OCI-LY1 (cell line): Measurements from ENCODE around the gene MELTF.
A peak's percentile ranks its signal among the peaks of the same experiment; 100 is the strongest.

Experiments
- H2AFZ ChIP-seq: fragments of 200-600 bp; sonication (generic), shearing (Covaris generic); 2 replicates; pipeline ENCODE4 v1.6.0; 2014; ENCODE audit warnings: antibody characterized with exemption, mild to moderate bottlenecking, low read length
- H3F3A ChIP-seq: fragments of 200-600 bp; sonication (generic), shearing (Covaris generic); 2 replicates; pipeline ENCODE4 v1.6.0; 2014; ENCODE audit warnings: mild to moderate bottlenecking, antibody characterized with exemption, low read length, moderate library complexity; ENCODE audit not compliant: insufficient read depth
- H3K27ac ChIP-seq: fragments of 200-600 bp; sonication (generic); 2 replicates; pipeline ENCODE4 v1.5.1; 2014; ENCODE audit warnings: low read length, mixed run types, mild to moderate bottlenecking, low read depth; ENCODE audit not compliant: poor library complexity, severe bottlenecking
- H3K27me3 ChIP-seq: fragments of 200-600 bp; sonication (generic); 2 replicates; pipeline ENCODE4 v1.6.0; 2014; ENCODE audit warnings: antibody characterized with exemption, mild to moderate bottlenecking, low read length, moderate library complexity; ENCODE audit not compliant: insufficient read depth
- H3K36me3 ChIP-seq: fragments of 200-600 bp; sonication (generic); 2 replicates; pipeline ENCODE4 v1.6.1; 2014; ENCODE audit warnings: mild to moderate bottlenecking, antibody characterized with exemption, low read length, moderate library complexity, mixed read lengths; ENCODE audit not compliant: insufficient read depth
- H3K4me1 ChIP-seq: fragments of 200-600 bp; sonication (generic); 2 replicates; pipeline ENCODE4 v1.5.1; 2014; ENCODE audit warnings: mild to moderate bottlenecking, low read length, moderate library complexity; ENCODE audit not compliant: insufficient read depth, severe bottlenecking
- H3K4me2 ChIP-seq: fragments of 200-600 bp; sonication (generic), shearing (Covaris generic); 2 replicates; pipeline ENCODE4 v1.6.1; 2014; ENCODE audit warnings: low read length
- H3K4me3 ChIP-seq: fragments of 200-600 bp; sonication (generic); 2 replicates; pipeline ENCODE4 v1.5.1; 2014; ENCODE audit warnings: low read length, low read depth, mild to moderate bottlenecking, mixed read lengths; ENCODE audit not compliant: poor library complexity, severe bottlenecking
- H3K79me2 ChIP-seq: fragments of 200-600 bp; shearing (Covaris generic); 2 replicates; pipeline ENCODE4 v1.6.1; 2016; ENCODE audit warnings: mixed run types, low read length, mixed read lengths; ENCODE audit not compliant: insufficient read depth
- H3K9ac ChIP-seq: fragments of 200-600 bp; sonication (generic), shearing (Covaris generic); 2 replicates; pipeline ENCODE4 v1.6.1; 2014; ENCODE audit warnings: mild to moderate bottlenecking, low read length, mixed read lengths
- H3K9me2 ChIP-seq: fragments of 200-600 bp; sonication (generic), shearing (Covaris generic); 2 replicates; pipeline ENCODE4 v1.6.1; 2014; ENCODE audit warnings: low read depth, mild to moderate bottlenecking, low read length, mixed read lengths
- H3K9me3 ChIP-seq: fragments of 200-600 bp; shearing (Covaris generic); 2 replicates; pipeline ENCODE4 v1.6.1; 2014; ENCODE audit warnings: low read length, mixed read lengths
- H4K20me1 ChIP-seq: fragments of 200-600 bp; sonication (generic), shearing (Covaris generic); 2 replicates; pipeline ENCODE4 v1.6.0; 2016; ENCODE audit warnings: mild to moderate bottlenecking, low read length; ENCODE audit not compliant: insufficient read depth
- CTCF ChIP-seq: fragments of 200-600 bp; sonication (generic), shearing (Covaris generic); IDR thresholded peaks from 2 replicates; pipeline ENCODE4 v1.5.1; 2017; ENCODE audit warnings: mild to moderate bottlenecking, antibody characterized with exemption, low read length, moderate library complexity, mixed read lengths
- EZH2 ChIP-seq: fragments of 200-600 bp; sonication (generic), shearing (Covaris generic); IDR thresholded peaks from 2 replicates; pipeline ENCODE4 v1.8.0; 2017; ENCODE audit warnings: borderline replicate concordance, mixed run types, mild to moderate bottlenecking, antibody characterized with exemption, low read length, moderate library complexity, mixed read lengths

MELTF gene

DNA sequence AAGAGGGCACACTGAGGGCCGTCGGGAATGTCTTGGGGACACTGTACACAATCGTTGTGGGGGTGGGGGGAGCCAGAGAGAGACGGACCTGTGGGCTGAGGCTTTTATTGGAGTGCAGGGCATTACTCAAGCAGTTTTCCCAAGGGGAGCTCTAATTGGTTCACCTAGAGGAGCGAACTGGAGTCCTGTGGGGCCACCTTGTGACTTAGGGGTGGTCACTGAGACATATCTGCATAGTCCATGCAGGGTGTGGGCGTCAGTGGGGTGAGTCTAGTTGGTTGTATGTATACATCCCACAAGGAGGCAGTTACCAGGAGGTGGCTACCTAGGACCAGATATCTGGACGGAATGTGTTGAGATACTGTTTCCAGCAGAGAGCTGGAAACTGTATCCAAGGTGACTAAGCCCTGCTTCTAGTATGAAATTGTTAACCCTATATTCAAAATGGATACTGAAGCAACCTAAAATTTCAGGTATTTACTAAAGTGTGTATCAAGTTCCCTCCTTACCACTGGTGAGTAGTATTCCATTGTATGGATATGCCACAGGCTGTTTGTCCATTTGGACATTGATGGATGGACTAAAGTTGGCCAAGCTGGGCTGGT lies 58.4 kb downstream of the MELTF start:
- Histone ChIP-seq H3K4me2 (no peak overlapping the region), H3K9me2 (no peaks in the 10 kb centered on the region), H3K9me3 (peaks cover 2% of the 10 kb centered on the region; the same call in 1 of the 2 replicates), H3K4me1 (peaks cover 16% of the 10 kb centered on the region), H3F3A (no peaks in the 10 kb centered on the region), H3K4me3 (no peak overlapping the region), H4K20me1 (no peaks in the 10 kb centered on the region), H3K36me3 (no peaks in the 10 kb centered on the region), H3K9ac (no peak overlapping the region), H2AFZ (no peak overlapping the region), H3K79me2 (no peaks in the 10 kb centered on the region), H3K27ac (no peak overlapping the region), H3K27me3 (peaks cover 15% of the 10 kb centered on the region; the same call in 1 of the 2 replicates)
- TF ChIP-seq CTCF (no peak), EZH2 (no peak)

DNA sequence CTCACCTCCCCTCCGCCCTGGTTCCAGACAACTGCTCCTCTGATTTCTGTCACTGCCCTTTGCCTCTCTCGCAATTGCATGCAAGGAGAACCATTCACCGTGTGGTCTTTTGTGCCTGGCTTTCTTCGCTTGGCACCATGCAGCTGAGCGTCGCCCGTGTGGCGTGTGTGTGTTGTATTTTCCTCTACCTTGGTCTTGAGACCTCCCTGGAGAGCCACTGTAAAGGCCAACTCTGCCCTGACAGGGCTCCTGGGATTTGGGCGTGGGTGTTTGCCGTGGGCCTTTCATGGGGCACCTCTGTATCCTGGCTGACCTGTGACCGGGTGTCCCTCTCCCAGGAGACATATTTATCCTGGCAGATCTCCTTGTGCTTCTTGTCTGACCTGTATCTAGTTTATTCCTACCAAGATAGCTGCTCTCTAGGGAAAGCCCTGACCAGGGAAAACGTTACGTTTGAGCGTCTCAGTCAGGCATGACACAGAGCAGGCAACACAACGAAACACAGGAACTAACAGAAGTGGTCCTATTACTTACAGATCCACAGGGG lies 59.0 kb downstream of the MELTF start:
- TF ChIP-seq CTCF (no peak), EZH2 (no peak)
- no peaks in the 10 kb centered on the region for H3K79me2 ChIP-seq
- no peak overlapping the region for H3K9ac ChIP-seq
- H3K27ac ChIP-seq: no peak overlapping the region
- H2AFZ ChIP-seq: no peak overlapping the region
- H3K4me3 ChIP-seq: no peak overlapping the region
- H3K9me3 ChIP-seq: peaks cover 2% of the 10 kb centered on the region; the same call in 1 of the 2 replicates
- H3K27me3 ChIP-seq: peaks cover 15% of the 10 kb centered on the region; the same call in 1 of the 2 replicates
- H3K36me3 ChIP-seq: no peaks in the 10 kb centered on the region
- H3K4me2 ChIP-seq: peak overlapping the region; percentile 100; the same call in 1 of the 2 replicates
- no peaks in the 10 kb centered on the region for H4K20me1 ChIP-seq
- no peaks in the 10 kb centered on the region for H3F3A ChIP-seq
- peaks cover 16% of the 10 kb centered on the region for H3K4me1 ChIP-seq
- no peaks in the 10 kb centered on the region for H3K9me2 ChIP-seq

DNA sequence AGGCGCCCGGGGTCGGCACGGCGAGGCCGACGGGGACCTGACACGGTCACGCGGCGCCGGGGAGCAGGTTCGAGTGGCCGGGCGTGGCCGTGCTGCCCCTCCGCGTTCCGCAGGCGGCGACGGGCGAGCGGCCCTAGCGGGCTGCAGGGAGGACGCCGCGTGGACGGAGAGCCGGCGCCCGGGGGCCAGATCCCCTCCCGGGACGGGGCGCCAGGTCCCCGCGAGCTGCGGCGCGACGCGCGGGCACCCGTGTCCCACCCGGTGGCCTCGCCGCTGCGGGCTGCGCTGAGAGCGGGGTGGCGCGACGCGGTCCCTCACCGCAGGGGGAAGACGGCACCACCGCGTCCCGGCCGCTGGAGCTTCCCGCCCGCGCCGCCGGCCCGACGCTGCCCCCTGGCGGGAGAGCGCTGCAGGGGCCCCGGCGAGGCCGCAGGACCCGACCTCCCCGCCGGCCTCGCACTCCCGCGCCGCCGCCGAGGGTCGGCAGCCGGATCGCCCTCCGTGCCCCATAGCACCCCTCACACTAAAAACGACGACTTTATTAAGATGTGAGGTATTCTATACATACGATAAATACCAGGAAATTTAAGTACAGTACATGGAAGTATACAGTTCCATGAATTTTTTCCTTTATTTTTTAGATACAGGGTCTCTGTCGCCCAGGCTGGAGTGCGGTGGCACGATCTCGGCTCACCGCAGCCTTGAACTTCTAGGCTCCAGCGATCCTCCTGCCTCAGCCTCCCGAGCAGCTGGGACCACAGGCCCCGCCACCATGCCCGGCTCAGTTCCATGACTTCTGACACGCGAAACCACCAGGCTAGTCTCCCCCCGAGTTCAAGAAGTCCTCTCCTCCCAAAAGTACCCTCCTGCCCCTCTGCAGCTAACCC lies 59.7 kb downstream of the MELTF start:
- Histone ChIP-seq H3K79me2 (no peaks in the 10 kb centered on the region), H3K9me3 (peaks cover 2% of the 10 kb centered on the region; the same call in 1 of the 2 replicates), H4K20me1 (no peaks in the 10 kb centered on the region), H3K4me2 (peak overlapping the region; percentile 100), H3K4me1 (peaks cover 16% of the 10 kb centered on the region), H3F3A (no peaks in the 10 kb centered on the region), H3K9ac (peak overlapping the region; percentile 93), H3K4me3 (peak overlapping the region; percentile 97), H3K27ac (no peak overlapping the region), H3K27me3 (peaks cover 15% of the 10 kb centered on the region; the same call in 1 of the 2 replicates), H3K9me2 (no peaks in the 10 kb centered on the region), H3K36me3 (no peaks in the 10 kb centered on the region), H2AFZ (peak overlapping the region; percentile 81; the same call in 1 of the 2 replicates)
- TF ChIP-seq CTCF: peak; percentile 62
- 0 out of 2 replicates have a peak, but pooled peaks have one; percentile 63 for TF ChIP-seq EZH2
